Inflammatory macrophage treated with lipopolysaccharide for 1 hour (primary cell): ENCODE data around the gene MYEOV.

ENCODE experiments used
- DNase-seq, 2 donors: peaks; one replicate each; pipeline ENCODE4 v3.0.0-alpha.2; 2020 to 2022

The MYEOV gene

DNA sequence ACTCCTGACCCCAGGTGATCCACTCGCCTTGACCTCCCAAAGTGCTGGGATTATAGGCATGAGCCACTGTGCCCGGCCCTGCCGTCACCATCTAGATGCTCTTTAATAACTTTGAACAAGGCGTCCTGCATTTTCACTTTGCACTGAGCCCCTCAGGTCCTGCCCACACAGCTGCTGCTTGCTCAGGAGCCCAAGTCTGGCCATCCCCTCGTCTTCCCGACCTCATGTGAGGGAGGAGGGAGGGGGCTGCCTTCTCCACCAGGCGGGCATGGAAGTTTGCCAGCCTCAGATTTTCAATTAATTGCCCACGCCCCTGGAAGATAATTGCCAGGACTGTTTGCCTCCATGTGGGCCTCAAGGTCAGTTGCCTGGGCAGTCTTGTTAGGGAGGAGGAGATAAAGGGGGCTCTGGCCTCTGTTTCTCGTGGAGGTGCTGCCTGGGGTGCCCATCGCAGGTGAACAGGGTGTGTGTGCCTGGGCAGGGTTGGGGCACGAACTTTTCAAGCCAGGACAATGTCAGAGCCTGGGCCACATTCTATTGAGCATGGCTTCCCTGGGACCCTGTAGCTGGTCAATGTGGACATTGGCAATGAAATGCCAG, 27.9 kb upstream of the MYEOV start:
- no peak for DNase-seq

DNA sequence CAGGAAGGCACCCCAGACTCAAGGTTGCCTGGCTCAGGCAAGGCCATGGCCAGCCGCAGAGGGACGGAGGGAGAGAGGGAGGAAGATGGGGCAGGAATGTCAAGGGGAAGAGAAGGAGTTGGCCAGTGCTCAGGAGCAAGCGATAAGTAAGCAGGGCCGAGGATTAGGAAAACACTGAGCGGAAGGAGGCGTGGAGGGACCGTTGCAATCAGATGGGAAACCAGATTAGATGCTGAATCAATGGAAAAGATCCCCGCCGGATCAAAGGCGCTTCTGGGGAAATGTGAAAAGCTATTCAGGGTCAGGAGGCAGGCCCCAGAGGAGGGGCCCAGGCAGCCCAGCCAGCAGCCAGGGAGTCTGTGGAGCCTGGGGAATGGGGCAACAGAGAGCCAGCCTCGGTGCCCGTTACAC, 26.6 kb upstream of the MYEOV start:
- no peak for DNase-seq

DNA sequence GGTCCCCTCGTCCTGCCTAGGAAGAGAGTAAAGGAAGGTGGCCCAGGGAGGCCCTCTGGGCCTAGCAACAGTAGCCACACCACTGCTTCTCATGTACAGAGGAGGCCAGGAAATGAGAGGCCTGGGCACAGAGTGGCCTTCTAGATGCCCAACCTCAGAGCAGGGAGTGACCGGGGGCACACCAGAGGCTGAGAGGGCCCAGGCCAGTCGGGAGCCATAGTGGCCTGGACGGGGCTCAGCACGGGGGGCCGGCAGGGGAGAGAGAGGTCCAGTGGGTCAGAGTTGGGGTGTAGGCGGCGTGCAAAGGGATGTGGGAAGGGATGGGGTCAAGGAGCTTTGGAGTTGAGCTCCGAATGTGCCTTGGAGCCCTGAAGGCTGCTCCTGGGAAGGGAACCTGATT, 25.0 kb upstream of the MYEOV start:
- no peak for DNase-seq

DNA sequence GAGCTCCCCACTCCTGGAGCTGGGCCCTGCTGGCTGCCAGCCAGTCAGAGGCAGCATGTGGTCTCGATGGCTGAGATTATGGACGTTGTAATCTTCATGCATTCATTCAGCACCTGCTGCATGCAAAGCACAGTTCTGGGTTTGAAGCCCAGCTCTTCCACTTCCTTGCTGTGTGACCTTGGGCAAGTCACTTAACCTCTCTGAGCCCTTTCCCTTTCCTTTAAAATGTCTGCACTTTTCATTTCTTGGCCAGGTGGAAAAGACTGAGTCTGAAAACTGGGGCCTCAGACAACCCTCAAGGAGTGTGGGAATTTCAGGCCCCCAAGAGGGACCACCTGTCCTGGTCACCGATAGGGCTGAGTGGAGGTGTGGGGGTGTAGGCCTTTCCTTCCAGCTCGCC, 24.6 kb upstream of the MYEOV start:
- no peak for DNase-seq

DNA sequence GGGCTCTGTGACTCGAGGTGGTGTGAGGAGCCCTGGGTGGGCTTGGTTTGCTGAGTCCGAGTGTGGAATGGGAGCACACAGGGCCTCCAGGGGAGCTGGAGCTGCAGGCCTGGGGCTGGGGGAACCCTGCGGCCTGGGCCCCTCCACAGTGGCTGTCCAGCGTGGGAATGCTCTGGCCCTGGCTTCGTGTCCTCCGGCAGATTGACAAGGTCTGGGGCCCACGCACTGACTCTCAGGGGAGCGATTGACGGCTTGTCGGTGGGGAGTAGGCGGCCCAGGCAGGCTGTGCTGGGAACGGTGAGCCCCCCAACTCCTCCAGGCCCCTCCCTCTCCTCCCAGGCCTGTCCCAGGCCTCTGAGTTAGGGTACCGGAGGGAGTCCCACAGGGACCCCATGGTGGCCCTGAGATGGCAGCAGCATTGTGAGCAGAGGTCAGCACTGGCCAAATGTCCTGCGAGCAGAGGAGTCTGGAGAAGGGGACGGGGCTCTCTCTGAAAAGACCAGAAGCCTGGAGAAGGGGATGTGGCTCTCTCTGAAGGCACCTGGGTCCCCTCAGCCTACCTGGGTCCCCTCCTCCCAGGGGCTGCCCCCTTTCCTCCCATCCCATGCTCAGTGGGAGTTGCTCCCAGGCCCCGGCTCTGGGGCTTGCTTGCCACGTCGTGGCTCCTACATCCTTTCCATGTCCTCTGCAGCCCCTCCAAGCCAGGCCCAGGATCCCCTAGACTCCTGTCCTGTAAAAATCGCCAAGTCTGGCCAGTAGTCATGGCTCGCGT, 23.8 kb upstream of the MYEOV start:
- DNase-seq, result no peak

DNA sequence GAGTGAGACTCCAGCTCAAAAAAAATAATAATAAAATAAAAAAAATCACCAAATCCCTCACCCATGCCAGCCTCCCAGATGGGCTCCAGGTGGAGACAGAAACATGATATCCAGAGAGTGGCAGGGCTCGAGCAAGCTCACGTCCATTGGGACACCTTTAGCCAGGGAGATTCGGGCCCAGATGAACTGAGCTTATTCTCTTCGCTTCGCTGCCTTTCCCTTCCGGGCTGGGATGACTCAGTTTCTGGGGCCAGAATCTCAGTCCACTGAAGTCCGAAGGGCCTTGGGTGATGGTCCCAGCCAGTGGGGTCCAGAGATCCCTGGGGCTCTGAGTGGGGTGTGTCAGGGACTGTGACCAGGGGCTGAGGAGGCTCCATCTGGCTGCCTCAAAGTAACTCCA, 23.0 kb upstream of the MYEOV start:
- DNase-seq, result no peak

DNA sequence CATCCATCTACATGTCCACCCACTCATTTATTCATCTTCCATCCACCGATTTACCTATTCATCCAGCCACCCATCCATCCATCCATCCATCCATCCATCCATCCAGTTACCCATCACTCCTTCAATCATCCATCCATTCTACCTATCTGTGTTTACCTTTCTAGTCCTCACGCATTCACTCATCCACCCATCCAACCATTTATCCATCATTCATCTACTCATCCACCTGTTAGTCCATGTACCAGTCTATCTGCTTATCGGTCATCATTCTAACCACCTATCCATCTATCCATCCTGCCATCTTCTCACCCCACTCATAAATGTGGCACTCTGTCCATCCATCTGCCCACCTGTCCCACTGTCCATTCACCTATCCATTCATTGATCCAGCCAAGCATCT, 21.9 kb upstream of the MYEOV start:
- no peak for DNase-seq

DNA sequence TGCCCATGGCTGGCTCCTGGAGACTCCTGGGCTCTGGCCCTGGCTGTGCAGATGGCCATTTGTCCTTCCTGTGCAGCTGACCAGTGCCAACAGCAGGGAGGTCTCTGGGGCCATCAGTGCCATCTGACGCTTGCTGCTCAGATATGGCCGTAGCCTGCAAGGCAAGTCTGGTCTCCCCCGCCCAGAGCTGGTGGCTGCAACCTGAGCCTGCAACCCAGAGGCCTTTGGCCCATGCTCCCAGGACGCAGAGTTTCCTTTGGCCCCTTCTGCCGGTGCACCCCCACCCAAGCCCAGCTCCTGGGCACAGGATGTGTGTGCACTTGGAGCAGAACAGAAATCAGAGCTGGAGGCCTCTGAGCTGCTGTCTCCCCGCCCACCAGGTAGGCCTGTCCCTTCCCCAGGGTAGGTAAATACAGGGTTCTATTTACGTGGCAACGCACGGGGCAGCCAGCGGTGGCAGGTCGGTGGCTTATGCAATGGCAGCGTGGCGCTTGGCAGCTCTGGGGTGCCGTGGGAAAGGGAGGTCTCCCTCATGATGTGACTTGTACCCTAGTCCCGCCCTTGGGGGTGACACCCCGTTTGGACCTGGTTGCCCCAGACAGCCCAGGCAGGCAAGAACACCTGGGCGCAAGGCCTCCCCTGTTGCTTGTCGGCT, 21.0 kb upstream of the MYEOV start:
- no peak for DNase-seq

DNA sequence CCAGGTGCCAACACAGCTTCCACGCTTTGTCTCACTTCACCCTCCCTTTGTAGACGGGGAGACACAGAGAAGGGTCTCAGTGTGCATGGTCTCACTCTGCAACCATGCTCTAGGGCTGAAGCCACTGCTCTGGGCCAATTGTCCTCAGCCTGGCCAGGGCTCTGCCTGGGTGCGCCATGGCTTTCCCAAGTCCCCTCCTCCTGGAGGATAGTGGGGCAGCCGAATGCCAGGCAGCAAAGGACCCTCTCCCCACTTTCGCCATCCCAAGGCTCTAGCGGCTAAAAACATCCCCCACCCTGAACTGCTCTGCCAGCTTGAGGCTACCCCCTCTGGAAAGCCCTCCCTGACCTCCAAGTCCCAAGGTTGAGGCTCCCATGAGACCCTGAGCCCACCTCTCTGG, 20.4 kb upstream of the MYEOV start:
- DNase-seq, result no peak

DNA sequence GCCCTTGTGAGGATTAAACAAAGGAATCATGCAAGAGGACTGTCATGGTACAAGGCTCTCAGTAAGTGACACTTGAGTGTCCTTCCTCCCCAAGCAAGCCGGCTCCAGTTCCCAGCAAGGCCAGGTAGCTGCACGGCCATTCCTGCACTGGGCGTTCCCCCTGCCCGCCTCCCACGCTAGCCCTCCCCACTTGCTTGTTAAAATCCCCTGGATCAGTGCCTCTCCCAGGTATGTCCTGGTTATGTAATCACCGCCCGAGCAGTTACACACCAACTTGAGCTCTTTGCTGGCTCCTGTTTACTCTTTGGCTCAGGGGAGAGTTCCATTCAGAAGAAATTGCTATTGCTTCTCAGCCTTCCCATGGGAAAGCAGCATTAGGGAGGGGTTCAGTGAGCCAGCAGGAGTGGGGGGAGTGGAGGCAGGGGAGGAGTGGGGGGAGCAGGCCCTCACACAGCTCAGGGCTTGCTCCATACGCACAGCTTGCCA, 19.4 kb upstream of the MYEOV start:
- no peak for DNase-seq

DNA sequence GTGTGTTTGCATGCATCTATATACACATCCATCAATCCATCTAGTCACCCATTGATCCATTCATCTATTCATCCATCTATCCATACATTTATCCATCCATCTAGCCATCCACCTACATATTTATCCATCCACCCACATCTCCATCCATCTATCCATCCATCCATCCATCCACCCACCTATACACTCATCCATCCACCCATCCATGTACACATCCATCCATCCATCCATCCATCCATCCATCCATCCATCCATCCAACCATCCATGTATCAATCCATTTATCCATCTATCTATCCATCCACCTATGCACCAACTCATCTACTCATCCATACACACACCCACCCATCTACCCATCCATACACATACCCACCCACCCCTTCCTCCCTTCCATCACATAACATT, 18.8 kb upstream of the MYEOV start:
- no peak for DNase-seq

DNA sequence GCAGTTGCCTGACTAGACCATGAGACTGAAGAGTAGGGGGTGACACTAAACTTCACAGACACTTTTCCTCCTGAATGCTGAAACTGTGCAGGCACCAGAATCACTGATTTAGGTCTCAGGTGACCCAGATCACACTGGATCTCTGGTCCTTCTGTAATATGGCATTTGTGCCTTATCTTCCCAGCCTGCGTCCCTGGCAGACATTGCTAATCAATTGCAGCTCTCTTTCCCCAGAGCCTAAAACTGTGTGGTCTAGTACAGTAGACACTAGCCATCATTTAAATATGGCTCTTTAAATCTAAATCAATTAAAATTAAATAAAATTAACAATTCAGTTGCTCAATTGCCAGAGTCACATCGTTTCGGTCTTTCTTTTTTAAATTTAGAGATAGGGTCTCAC, 17.8 kb upstream of the MYEOV start:
- DNase-seq, result no peak

DNA sequence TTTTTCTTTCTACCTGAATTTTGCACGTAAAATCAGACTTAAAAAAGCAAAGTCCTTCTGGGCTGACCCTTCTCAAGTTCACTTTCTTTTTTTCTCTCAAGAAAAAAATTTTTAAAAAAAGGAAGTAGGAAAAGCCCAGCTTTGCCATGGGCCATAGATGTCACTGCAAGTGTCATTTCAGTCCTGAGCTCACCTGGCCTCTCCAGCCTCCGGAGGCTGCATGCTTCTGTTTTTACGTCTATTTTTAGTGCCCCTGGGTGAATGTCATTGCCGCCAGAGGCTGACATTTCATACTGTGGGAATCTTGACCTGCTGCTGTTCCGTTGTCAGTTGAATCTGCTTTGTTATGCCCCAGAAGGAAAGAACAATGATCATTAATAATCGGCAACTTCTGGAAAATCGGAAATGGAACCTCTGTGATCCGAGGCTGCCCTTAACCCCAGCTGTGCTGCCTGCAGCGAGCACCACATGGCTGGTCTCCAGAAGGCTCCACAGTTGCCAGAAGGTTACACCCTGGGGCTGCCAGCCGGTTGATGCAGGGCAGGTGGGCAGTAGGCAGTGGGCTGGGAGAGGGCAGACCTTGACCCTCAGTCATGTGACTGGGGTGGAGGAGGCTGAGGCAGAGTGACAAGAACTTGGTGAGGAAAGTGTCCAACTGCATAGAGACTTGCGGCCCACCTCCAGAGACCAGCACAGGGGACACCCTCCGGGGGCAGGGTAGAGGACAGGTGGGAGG, 16.7 kb upstream of the MYEOV start:
- no peak for DNase-seq

DNA sequence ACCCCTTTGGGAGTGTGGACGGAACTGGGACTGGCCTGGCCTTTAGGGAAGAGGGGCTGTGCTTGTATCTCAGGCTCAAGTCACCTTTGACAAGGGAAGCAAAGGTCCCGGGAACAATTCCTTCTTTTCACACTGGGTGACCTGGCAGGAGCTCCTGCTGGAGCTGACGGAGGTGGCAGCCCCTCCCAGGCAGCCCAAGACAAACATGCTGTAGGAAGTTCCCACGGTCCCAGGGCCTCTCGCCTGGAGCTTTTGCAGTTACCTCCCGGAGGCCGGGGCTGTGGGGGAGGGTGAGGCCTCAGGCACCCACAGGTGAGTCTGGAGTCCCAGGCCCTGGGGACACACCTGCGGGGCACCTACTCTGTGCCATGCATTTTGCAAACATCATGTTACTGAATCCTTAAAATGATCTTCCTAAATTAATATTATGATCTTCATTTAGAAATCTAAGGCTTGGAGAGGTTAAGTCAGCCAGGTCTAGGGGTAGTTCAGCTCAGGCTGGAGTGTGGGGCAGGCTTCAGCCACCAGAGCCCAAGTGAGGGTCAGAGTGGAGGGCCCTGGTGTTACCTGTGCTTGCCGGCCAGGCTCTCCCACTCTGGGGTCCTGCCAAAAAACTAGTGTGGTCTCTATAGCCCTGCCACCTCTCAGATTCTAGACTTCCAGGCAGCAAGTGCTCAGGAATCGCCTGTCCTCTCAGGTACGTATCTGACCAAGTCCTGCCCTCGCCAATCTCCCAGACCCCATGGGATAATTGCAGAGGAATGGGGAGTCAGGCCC, 15.7 kb upstream of the MYEOV start:
- DNase-seq, result no peak

DNA sequence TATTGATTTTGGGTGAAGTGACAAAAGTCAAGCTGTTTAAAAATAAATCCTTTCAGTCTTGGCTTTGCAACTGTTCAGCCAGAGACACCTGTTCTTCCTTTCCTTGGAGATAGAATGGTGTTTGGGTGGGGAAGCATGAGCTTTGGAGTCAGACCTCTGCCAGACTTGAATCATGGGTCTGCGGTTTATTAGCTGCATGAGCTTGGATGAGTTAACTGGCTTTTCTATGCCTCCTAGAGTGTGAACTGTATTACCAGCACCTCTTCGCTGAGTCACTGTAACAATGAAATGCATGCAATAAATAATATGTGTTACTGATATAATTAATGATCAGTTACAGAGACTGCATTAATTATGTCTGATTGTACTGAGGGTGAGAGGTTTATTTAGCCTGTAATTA, 13.5 kb upstream of the MYEOV start:
- no peak for DNase-seq

DNA sequence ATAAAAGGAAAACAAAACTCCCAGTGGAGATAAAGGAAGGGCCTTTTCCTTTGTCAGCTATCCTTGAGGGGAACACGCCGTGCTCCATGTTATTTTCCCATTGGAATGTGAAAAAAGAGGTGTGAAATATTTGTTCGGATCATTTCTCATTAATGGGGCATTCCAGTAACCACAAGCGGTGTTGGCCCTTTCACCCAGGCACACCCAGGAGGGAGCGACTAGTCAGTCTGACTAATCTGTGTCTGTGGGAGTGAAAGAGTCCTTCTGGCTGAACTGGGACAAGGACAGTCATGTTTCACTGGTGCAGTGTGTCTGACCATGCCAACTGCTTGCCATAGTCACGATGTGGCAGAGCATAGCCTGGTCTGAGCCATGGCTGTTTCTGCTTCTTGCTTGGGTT, 13.0 kb upstream of the MYEOV start:
- DNase-seq, result peak; percentile 18 to 69

DNA sequence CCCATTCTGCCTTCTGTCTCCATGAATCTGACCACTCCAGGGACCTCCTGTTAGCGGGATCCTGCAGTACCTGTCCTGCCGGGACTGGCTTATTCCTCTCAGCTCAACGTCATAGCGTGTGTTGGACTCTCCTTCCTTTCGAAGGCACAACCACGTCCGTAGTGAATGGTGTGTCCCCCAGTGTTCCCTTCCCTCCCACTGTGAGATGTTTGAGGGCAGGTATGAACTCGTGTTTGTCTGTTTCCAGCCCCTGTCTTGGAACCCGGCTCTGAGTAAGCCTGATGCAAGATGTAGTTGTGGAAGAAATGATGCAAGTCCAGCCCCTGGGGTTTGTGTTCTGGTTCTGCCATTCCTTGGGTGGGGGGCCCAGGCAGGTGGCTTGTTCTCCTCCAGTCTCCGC, 10.5 kb upstream of the MYEOV start:
- DNase-seq, result no peak

DNA sequence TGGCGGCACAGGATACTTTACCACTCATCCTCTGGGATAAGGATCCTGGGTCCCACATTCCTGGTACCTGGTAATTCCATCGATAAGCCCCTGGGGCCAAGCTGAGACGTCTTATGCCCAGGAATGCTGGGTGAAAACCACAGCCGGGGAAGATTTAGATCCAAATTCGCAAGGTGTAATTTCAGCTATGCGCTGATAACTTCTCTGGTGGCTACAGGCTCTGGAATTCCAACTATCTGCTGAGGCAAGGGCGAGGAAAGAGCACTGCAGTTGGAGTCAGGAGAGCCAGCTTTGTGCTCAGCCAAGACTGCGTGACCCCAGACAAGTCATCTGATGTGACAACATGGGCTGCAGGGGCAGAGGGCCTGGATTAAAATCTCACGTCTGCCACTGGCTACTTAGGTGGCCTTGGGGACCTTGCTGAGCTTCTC, 9.9 kb upstream of the MYEOV start:
- DNase-seq, result no peak

DNA sequence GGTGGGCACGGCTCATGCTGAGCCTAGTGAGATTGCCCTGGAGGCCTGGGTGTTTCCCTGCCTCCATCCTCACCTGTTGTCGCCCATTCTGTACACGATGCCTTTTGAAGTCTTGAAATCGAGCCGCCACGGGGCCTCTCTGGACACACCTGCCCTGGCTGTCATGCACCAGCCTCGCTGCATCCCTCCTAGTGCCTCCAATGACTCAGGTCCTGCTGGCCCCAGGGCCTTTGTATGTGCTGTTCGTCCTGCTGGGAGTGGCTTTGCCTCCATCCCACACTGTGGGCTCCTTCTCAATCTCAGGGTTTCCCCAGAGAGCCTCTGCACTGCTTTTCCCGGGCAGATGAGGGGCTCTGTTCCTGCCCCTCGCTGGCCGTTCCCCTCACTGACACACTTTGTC, 8.9 kb upstream of the MYEOV start:
- no peak for DNase-seq

DNA sequence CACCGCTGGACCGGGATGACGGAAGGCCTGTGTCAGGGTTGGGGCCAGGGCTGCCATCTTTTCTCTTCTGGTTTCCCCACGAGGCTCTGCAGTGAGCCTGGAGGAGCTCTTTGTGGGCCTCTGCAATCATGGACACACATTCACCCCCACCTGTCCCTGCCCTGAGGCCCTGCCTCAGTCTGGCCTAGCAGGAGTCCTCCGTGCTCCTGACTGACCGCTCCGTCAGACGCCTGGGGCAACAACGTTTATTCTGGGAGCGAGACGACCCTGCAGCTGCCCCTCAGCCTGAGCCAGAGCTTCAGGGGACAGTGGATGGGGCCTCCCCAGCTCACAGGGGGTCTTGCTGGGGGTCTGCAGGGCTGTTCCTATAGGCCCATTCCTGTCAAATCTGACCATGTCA, 8.2 kb upstream of the MYEOV start:
- DNase-seq, result no peak

DNA sequence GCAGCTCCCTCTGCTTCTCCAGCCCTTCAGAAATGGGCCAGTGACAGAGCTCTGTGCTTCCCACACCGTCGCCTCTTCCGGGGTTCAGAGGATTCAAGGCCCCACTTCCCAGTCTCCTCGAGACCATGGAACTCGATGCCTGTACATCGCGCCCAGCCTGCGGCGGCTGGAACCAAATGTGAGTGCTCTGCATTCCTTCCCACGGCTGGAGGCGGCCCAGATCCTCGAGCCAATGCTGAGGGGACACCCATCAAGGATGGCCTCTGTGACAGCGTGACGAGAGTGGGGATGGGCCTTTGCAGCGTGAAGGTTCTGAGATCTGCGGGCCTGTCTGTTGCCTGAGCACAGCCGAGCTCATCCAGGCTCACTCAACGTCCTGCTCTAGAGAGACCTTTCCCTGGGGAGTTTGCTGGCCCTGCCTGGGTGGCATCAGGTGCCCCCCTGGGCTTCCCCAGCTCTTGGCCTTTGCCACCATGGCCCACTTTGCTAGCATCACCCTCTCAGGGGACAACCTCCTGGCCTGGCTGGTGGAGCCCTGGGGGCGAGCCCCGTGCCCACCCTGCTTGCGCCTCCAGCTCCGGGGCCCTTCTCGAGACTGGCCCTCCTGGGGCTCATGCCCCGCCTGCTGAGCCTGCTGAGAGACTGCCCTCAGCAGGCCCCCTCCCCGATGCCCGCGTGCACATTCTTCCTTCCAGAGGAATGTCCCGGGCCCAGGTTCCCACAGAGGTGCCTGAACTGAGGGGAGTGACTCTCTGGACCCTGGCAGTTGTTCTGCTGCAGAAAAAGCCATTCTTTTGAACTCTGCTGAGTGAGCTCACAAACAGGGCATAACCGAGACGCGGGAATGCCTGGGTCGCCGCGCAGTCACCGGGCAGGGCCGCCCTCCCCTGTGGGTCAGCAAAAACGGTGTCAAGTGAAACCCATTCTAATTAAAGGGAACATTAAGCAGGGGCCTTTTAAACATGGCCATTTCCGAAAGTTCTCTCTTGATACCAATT, 7.3 kb upstream of the MYEOV start:
- DNase-seq, result no peak
